H1 (cell line): ENCODE measurements around the gene TRIM39. TPM values are rescaled to one million over a fixed set of nuclear protein-coding genes. Genes with fewer than 3 reads are reported as not detected.

Experiments
- CTCF ChIA-PET: fragments of 300-600 bp; sonication (Branson Sonifier 250); formaldehyde crosslinking; loops from one replicate; lab custom pipeline; 2021; ENCODE audit not compliant: partially characterized antibody; lab: Charles Lee
- POLR2A ChIA-PET: fragments of 300-600 bp; sonication (Branson Sonifier 250); formaldehyde crosslinking; loops from one replicate; lab custom pipeline; 2021; ENCODE audit warnings: inconsistent platforms; ENCODE audit not compliant: partially characterized antibody; lab: Charles Lee
- DNase-seq, 2 experiments: peaks; one replicate each; pipeline versions ENCODE4 v3.0.0 to v3.0.0-alpha.2; 2010 to 2022; ENCODE audit warnings: low spot score in 2 of 2, low read depth in 1 of 2, mixed read lengths in 1 of 2
- FAIRE-seq: peaks from 2 replicates; lab custom pipeline; 2011; peaks lifted over from hg19 to GRCh38; lab: Jason Lieb, UNC
- H2AFZ ChIP-seq: 2 replicates; pipeline ENCODE4 v1.8.1; 2012; ENCODE audit warnings: low read length, inconsistent platforms
- H2AK5ac ChIP-seq: 2 replicates; pipeline ENCODE4 v1.6.1; 2013; ENCODE audit warnings: low read depth, low read length
- H2BK120ac ChIP-seq: replicated peaks from 2 replicates; pipeline ENCODE3; 2013; ENCODE audit warnings: low read depth, low read length, inconsistent platforms
- H2BK12ac ChIP-seq: 2 replicates; pipeline ENCODE4 v1.6.1; 2013; ENCODE audit warnings: low read depth, low read length
- H2BK15ac ChIP-seq: 2 replicates; pipeline ENCODE4 v1.6.1; 2013; ENCODE audit warnings: low read length
- H2BK20ac ChIP-seq: 2 replicates; pipeline ENCODE4 v1.6.1; 2013; ENCODE audit warnings: low read length
- H2BK5ac ChIP-seq: 2 replicates; pipeline ENCODE4 v1.6.1; 2013; ENCODE audit warnings: low read depth, low read length
- H3K14ac ChIP-seq: 2 replicates; pipeline ENCODE4 v1.6.1; 2013; ENCODE audit warnings: inconsistent platforms; ENCODE audit not compliant: insufficient read length
- H3K18ac ChIP-seq: 2 replicates; pipeline ENCODE4 v1.6.1; 2013; ENCODE audit warnings: low read length; ENCODE audit errors: extremely low read depth
- H3K23ac ChIP-seq: 2 replicates; pipeline ENCODE4 v1.6.1; 2013; ENCODE audit warnings: inconsistent platforms; ENCODE audit not compliant: insufficient read length
- H3K23me2 ChIP-seq: 2 replicates; pipeline ENCODE4 v1.6.1; 2013; ENCODE audit warnings: low read depth, low read length
- H3K27ac ChIP-seq: 2 replicates; pipeline ENCODE4 v1.6.1; 2011; ENCODE audit warnings: low read depth, low read length, inconsistent platforms
- H3K27me3 ChIP-seq, 4 experiments: replicated peaks in 1 of 4; 1 replicate in 1 of 4; 2 replicates in 3 of 4; pipeline versions ENCODE4 v1.6.1 to v1.8.1; 2011 to 2013; ENCODE audit warnings: low read length in 3 of 4, mild to moderate bottlenecking in 3 of 4, inconsistent platforms in 2 of 4, mixed read lengths in 2 of 4, moderate library complexity in 1 of 4; ENCODE audit not compliant: control insufficient read depth in 3 of 4, insufficient read depth in 3 of 4; ENCODE audit errors: extremely low read depth in 1 of 4
- H3K36me3 ChIP-seq, 4 experiments: 2 replicates each; pipeline versions ENCODE4 v1.6.1 to v1.8.1; 2011 to 2013; ENCODE audit warnings: mild to moderate bottlenecking in 4 of 4, low read length in 3 of 4, moderate library complexity in 2 of 4, control low read depth in 1 of 4, inconsistent platforms in 1 of 4; ENCODE audit not compliant: insufficient read depth in 4 of 4, control insufficient read depth in 2 of 4
- H3K4ac ChIP-seq: replicated peaks from 2 replicates; pipeline ENCODE3; 2013; ENCODE audit warnings: low read length, low read depth, mixed read lengths, inconsistent platforms; ENCODE audit not compliant: insufficient read length
- H3K4me1 ChIP-seq, 4 experiments: replicated peaks in 1 of 4; 1 replicate in 1 of 4; 2 replicates in 3 of 4; pipeline versions ENCODE4 v1.6.1 to v1.8.1; 2011 to 2013; ENCODE audit warnings: low read length in 3 of 4, inconsistent platforms in 2 of 4, mixed read lengths in 1 of 4; ENCODE audit not compliant: insufficient read depth in 4 of 4, control insufficient read depth in 3 of 4
- H3K4me2 ChIP-seq, 2 experiments: 2 replicates each; pipeline versions ENCODE4 v1.6.1 to v1.8.1; 2011 to 2013; ENCODE audit warnings: low read depth in 2 of 2, low read length in 2 of 2, control low read depth in 1 of 2, inconsistent platforms in 1 of 2, mild to moderate bottlenecking in 1 of 2; ENCODE audit not compliant: insufficient read depth in 1 of 2
- H3K4me3 ChIP-seq, 4 experiments: fragments of 200-600, 300-600 bp in 1 of 4; sonication (generic), shearing (Covaris generic), sonication (Bioruptor Twin) in 1 of 4; 2 replicates each; pipeline versions ENCODE4 v1.5.1 to v1.8.1; 2011 to 2016; ENCODE audit warnings: low read length in 4 of 4, low read depth in 3 of 4, control low read depth in 2 of 4, inconsistent platforms in 2 of 4, mild to moderate bottlenecking in 2 of 4, mixed read lengths in 1 of 4, moderate library complexity in 1 of 4; ENCODE audit not compliant: insufficient read depth in 2 of 4; ENCODE audit errors: extremely low read depth in 1 of 4
- H3K56ac ChIP-seq: replicated peaks from 2 replicates; pipeline ENCODE3; 2013; ENCODE audit warnings: low read depth, mild to moderate bottlenecking, mixed read lengths, low read length, inconsistent platforms; ENCODE audit not compliant: insufficient read length
- H3K79me1 ChIP-seq: 2 replicates; pipeline ENCODE4 v1.6.1; 2013; ENCODE audit warnings: low read depth, low read length, control low read depth
- H3K79me2 ChIP-seq, 2 experiments: 2 replicates each; pipeline versions ENCODE4 v1.6.1 to v1.8.1; 2012 to 2013; ENCODE audit warnings: low read length in 2 of 2, mild to moderate bottlenecking in 2 of 2, inconsistent platforms in 1 of 2; ENCODE audit not compliant: insufficient read depth in 2 of 2, control insufficient read depth in 1 of 2
- H3K9ac ChIP-seq, 4 experiments: replicated peaks in 1 of 4; 1 replicate in 1 of 4; 2 replicates in 3 of 4; pipeline versions ENCODE4 v1.6.1 to v1.8.1; 2011 to 2013; ENCODE audit warnings: low read depth in 3 of 4, low read length in 3 of 4, control low read depth in 2 of 4, mild to moderate bottlenecking in 2 of 4, moderate library complexity in 2 of 4, inconsistent platforms in 1 of 4; ENCODE audit errors: extremely low read depth in 1 of 4
- H3K9me3 ChIP-seq, 2 experiments: 2 replicates each; pipeline versions ENCODE4 v1.6.1 to v1.8.1; 2012 to 2013; ENCODE audit warnings: mild to moderate bottlenecking in 2 of 2, moderate library complexity in 2 of 2, control low read depth in 1 of 2, inconsistent platforms in 1 of 2, low read depth in 1 of 2, low read length in 1 of 2, mixed read lengths in 1 of 2; ENCODE audit not compliant: insufficient read depth in 2 of 2
- H4K20me1 ChIP-seq, 2 experiments: replicated peaks in 1 of 2; 2 replicates each; pipeline versions ENCODE3 to v1.8.1; 2011 to 2013; ENCODE audit warnings: inconsistent platforms in 2 of 2, low read length in 2 of 2, mild to moderate bottlenecking in 1 of 2; ENCODE audit not compliant: insufficient read depth in 2 of 2, control insufficient read depth in 1 of 2
- H4K5ac ChIP-seq: 2 replicates; pipeline ENCODE4 v1.6.1; 2013; ENCODE audit warnings: low read length, low read depth, mixed read lengths, inconsistent platforms; ENCODE audit not compliant: insufficient read length
- H4K8ac ChIP-seq: 2 replicates; pipeline ENCODE4 v1.8.0; 2013; ENCODE audit warnings: mild to moderate bottlenecking, moderate library complexity, low read length, inconsistent platforms; ENCODE audit not compliant: insufficient read depth; ENCODE audit errors: extremely low read depth
- H4K91ac ChIP-seq: replicated peaks from 2 replicates; pipeline ENCODE3; 2013; ENCODE audit warnings: low read length, mixed read lengths, inconsistent platforms; ENCODE audit not compliant: insufficient read length
- HDAC6 ChIP-seq: IDR thresholded peaks from one replicate; pipeline ENCODE4 v1.7.1; 2012; ENCODE audit warnings: low read depth, mild to moderate bottlenecking, inconsistent platforms, low read length, moderate library complexity
- SIRT6 ChIP-seq: IDR thresholded peaks from one replicate; pipeline ENCODE4 v1.7.1; 2012; ENCODE audit warnings: low read length, inconsistent platforms
- TCF12 ChIP-seq: IDR thresholded peaks from 2 replicates; pipeline ENCODE4 v1.6.1; 2011; ENCODE audit warnings: low read depth, mild to moderate bottlenecking, low read length
- WGBS, 2 experiments: shearing (Covaris generic) in 1 of 2; methylation state at CpG; one replicate each; pipeline versions ENCODE4 v1.1.6 to v1.1.7; 2013 to 2015; ENCODE audit warnings: low lambda C conversion rate in 2 of 2, mixed read lengths in 2 of 2, inconsistent platforms in 1 of 2, low coverage in 1 of 2, missing lambda C conversion rate in 1 of 2; ENCODE audit not compliant: insufficient replicate concordance in 2 of 2, insufficient coverage in 1 of 2, insufficient read length in 1 of 2; ENCODE audit errors: extremely low coverage in 1 of 2, missing lambda C conversion rate in 1 of 2; 5-methylcytosine and 5-hydroxymethylcytosine counted together
- polyA plus RNA-seq, 7 experiments: library from polyadenylated mRNA; depleted of rRNA in 3 of 7; stranded (reverse) in 5 of 7; unstranded in 2 of 7; fragments of >200 nt in 5 of 7; fragments of 200-250 nt in 2 of 7; gene quantifications; 1 replicate in 5 of 7; 2 replicates in 1 of 7; 4 replicates in 1 of 7; pipeline versions ENCODE4 v1.2.1 to v1.2.3, GENCODE V29; 2011 to 2013; ENCODE audit warnings: missing spikeins in 2 of 7, mixed read lengths in 2 of 7
- total RNA-seq: library from RNA; stranded (reverse); fragmentation: NEBNext Ultra II Directional; extraction: Animal tissue kit (Norgen Biotek cat#: 25700); gene quantifications from 2 replicates; pipeline ENCODE4 v1.2.1, GENCODE V29; 2021
- TF ChIP-seq, protein P1 (sequence below): IDR thresholded peaks from 2 replicates; pipeline ENCODE4 v1.6.1; 2011; ENCODE audit warnings: low read depth, mild to moderate bottlenecking, low read length; ENCODE audit not compliant: insufficient read depth

TRIM39 gene
- total and polyA plus RNA-seq, 2 of the 8 experiments (the other 6 are each of a cell fraction or from before 2014, with no cell fraction given) = 7.3 to 26.1 TPM

DNA sequence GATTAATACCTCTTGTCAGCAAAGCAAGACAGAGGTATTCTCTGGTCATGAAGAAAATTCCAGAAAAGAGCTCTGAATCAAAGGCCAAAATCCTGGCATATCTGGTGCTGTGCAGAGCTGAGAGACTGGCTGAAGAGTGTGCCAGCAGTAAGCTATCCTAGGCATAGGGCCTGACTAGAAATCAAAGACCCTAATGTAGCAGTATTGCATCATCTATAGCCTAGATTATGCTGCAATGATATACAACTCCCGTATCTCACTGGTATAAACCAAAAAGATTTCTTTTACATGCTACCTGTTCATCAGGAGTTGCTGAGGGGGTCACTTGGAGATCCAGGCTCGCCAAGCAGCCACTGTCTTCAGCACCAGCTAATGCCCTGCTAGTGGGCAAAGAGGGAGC is 30.9 kb upstream of the TRIM39 start:
- no peak for FAIRE-seq
- no peak for TF ChIP-seq TCF12
- TF ChIP-seq, protein P1, sequence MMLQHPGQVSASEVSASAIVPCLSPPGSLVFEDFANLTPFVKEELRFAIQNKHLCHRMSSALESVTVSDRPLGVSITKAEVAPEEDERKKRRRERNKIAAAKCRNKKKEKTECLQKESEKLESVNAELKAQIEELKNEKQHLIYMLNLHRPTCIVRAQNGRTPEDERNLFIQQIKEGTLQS = no peak
- TF ChIP-seq HDAC6 = no peak
- TF ChIP-seq SIRT6 = no peak
- H2BK5ac ChIP-seq = no peak overlapping the region
- no peak overlapping the region for H3K4me3 ChIP-seq
- H3K14ac ChIP-seq = no peak overlapping the region
- no peak overlapping the region for H3K27ac ChIP-seq
- H3K27me3 ChIP-seq = no peaks in the 10 kb centered on the region
- no peak overlapping the region for H3K4me2 ChIP-seq
- H3K9me3 ChIP-seq = peaks cover 26 to 28% of the 10 kb centered on the region in 2 experiments
- H3K79me2 ChIP-seq = peaks cover 0 to 2% of the 10 kb centered on the region in 2 experiments; a peak in 1 of 4 replicates
- DNase-seq = no peak
- ChIA-PET POLR2A (interaction anchor here (0.6 to 3.1 kb wide), 6 partner anchors 14 to 449 kb away, joined by 3 to 13 read pairs (median 4); partner anchors contain the start of gene TRIM39), CTCF (interaction anchor here (1.4 kb wide), 1 partner anchor 18 kb away, joined by 3 read pairs; no protein-coding TSS in a partner anchor)
- H3K79me1 ChIP-seq = no peaks in the 10 kb centered on the region
- no peak overlapping the region for H4K5ac ChIP-seq
- H3K23me2 ChIP-seq = no peaks in the 10 kb centered on the region
- no peak overlapping the region for H2BK15ac ChIP-seq
- no peak overlapping the region for H2AK5ac ChIP-seq
- H4K8ac ChIP-seq = no peak overlapping the region
- H4K91ac ChIP-seq = no peak overlapping the region
- WGBS, 2 experiments = 85% methylated on average over 2 of the region's 2 CpGs; no CpG with 5 or more reads in 1 of the 2 experiments
- no peak overlapping the region for H3K4ac ChIP-seq
- no peak overlapping the region for H2BK120ac ChIP-seq
- no peak overlapping the region for H3K23ac ChIP-seq
- H3K18ac ChIP-seq = no peak overlapping the region
- H3K9ac ChIP-seq = no peak overlapping the region
- H3K4me1 ChIP-seq = no peaks in the 10 kb centered on the region
- peaks cover 14 to 57% (median 40%) of the 10 kb centered on the region in 4 experiments for H3K36me3 ChIP-seq
- H4K20me1 ChIP-seq = no peaks in the 10 kb centered on the region
- no peak overlapping the region for H2BK20ac ChIP-seq
- no peak overlapping the region for H3K56ac ChIP-seq
- H2AFZ ChIP-seq = no peak overlapping the region
- no peak overlapping the region for H2BK12ac ChIP-seq
